ENCODE data around the gene ACTG2.

Gene ACTG2

DNA sequence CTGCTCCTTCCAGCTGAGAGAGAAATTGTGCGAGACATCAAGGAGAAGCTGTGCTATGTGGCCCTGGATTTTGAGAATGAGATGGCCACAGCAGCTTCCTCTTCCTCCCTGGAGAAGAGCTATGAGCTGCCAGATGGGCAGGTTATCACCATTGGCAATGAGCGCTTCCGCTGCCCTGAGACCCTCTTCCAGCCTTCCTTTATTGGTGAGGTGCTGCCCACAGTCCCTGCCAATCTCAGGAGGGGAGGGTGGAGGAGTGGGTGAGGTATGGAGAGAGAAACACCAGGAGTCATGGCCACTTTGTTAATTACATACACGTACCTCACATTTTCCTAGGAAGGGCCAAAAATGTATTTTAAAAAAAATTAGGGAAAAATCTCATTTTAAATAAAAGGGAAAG is 21.9 kb downstream of the ACTG2 start:
- no peak for DNase-seq

- DNase-seq, result no peak
Measured at GRCh38 chr2:73915437-73915993, 22.7 kb downstream of the ACTG2 start.

- DNase-seq, result no peak
Measured at GRCh38 chr2:73916666-73917065, 23.9 kb downstream of the ACTG2 start.

DNA sequence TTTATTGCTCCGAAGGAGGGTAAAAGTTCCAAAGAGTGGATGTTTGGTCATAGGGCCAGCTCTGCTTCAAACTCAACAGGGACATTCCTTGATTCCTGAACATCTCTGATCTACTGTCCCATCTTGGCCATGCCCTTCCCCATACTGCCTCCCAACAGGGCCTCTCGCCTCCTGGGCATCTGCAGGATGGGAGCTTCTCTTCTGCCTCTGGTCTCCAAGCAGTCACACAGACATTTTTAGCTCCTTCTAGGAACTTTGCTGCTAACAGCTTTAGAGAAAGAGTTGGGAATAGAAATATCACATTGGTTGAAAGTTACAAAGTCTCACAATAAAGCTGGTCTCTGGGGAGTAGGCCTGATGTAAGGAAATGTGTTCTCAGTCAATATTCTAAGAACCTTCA is 24.5 kb downstream of the ACTG2 start:
- no peak for DNase-seq

GRCh38 chr2:73917696-73918207 is 24.9 kb downstream of the ACTG2 start:
- DNase-seq, result no peak

- DNase-seq, result no peak
Measured at GRCh38 chr2:73918856-73919255, 26.0 kb downstream of the ACTG2 start.

DNA sequence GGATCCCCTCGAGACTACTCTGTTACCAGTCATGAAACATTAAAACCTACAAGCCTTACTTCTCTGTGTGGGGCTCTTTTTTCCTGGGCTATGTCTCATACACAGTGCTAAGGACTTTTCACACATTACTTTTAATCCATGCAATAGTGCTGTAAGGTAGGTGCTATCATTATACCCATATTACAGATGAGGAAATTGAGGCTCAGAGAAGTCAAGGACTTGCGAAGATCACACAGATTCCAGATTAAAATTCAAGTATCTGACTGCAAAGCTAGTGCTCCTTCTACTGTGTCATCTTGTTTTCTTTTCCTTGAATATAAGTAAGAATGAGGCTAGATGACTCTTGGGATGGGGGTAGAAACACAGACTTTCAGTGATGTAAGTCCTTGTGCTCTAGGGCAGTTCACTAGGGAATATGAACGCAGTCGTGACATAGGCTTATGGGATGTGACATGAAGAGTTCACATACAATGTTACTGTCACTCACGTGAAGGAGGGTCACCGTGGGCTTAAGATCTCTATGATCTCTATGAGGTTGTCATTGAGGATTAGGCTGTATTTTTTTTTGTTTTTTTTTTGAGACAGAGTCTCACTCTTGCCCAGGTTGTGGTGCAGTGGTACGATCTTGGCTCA is 26.9 kb downstream of the ACTG2 start:
- DNase-seq, result no peak

GRCh38 chr2:73920577-73921545 is 28.1 kb downstream of the ACTG2 start:
- DNase-seq, result peak; percentile 69

GRCh38 chr2:73921581-73921980 is 28.8 kb downstream of the ACTG2 start:
- DNase-seq, result no peak

GRCh38 chr2:73922681-73923080 is 29.9 kb downstream of the ACTG2 start:
- no peak for DNase-seq

GRCh38 chr2:73925033-73925704 is 32.4 kb downstream of the ACTG2 start:
- no peak for DNase-seq

GRCh38 chr2:73925853-73926492 is 33.2 kb downstream of the ACTG2 start:
- DNase-seq, result no peak

DNA sequence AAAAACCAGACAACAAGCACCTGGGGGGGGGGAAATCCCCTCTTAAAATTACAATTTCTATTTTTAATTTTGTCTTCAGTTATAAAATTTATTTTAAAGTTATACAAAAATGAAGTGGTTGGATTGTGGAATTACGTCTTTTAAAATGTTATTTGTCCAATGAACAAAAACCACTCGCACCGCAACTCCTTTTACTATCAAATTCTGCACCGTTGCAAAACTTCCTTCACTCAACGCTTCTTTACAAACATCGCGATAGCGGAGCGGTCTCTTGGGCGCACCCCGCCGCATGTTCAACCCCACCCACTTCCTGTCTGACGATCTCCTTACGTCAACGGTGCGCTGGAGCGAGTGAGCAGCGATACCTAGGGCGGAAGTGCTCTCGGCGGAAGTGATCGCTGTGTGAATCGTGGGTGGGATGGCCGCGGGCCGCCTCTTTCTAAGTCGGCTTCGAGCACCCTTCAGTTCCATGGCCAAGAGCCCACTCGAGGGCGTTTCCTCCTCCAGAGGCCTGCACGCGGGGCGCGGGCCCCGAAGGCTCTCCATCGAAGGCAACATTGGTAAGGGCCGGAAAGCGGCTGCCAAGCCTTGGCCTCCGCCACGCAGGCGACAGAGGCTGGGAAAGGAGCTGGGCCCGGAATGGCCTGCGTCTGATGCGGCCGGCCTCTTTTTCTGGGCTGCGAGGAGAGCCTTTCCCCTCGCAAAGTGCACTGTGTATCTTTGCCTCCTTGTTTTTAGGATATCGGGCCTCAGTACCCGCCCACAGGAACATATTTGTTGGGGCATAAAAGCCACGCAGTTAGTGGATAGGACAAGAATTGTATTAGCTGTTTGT is 33.9 kb downstream of the ACTG2 start, which contains the start of gene DGUOK:
Gene DGUOK, plus strand, starts transcription at position 388 of the 835 bp plus-strand sequence. Its CDS starts 31 bp downstream, at position 419.
- DNase-seq, result peak; percentile 99

- no peak for DNase-seq
Measured at GRCh38 chr2:73927344-73927743, 34.5 kb downstream of the ACTG2 start.

- no peak for DNase-seq
Measured at GRCh38 chr2:73928963-73929347, 36.1 kb downstream of the ACTG2 start.

- DNase-seq, result no peak
Measured at GRCh38 chr2:73930386-73930785, 37.6 kb downstream of the ACTG2 start.

DNA sequence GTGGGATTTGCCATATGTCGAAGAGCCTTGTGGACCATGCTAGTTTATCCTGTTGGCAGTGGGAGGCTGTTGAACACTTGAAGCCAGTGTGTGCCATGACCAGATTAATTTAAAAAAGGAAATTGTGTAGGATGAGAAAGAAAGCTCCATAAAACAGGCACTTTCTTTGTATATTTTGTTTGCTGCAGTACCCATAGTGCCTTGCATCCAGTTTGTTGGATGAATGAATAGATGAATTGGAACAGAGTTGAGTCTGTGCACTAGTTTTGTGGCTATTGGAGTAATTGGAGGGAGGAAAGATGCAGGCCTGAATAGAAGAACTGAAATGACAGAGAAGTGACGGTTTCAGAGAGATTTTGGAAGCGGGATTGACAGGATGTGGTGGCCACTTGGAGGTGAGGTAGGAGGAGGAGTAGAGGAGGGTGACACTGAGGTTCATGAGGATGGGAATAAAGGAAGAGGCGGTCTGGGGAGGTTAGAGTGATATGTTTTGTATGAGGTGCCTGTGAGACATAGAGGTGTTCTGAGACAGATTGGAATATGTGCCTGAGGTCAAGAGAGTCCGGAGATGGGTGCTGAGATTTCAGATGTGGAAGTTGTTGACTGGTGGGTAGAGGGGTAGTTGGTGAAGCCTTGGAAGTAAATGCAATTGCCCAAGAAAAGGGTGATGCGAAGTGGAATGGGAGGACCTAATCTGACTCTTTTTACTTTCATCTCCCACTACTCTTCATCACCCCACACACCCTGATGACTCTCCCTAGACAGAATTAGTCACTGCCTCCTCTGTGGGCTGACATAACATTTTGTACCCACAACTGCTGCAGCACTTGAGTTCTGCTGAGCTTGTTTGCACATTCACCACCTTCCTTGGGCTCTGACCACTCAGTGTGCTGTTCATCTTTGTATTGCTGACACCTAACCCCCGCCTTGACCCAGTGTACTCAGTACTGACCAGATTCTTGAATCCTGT is 39.0 kb downstream of the ACTG2 start:
- no peak for DNase-seq

- no peak for DNase-seq
Measured at GRCh38 chr2:73933194-73933593, 40.4 kb downstream of the ACTG2 start.

- DNase-seq, result no peak
Measured at GRCh38 chr2:73935641-73936040, 42.8 kb downstream of the ACTG2 start.
